NCI-H748 (cell line): ENCODE data around the gene PANK4.

Source experiments
- DNase-seq: peaks from one replicate; lab custom pipeline; 2025; ENCODE audit not compliant: unreplicated experiment; lab: John Stamatoyannopoulos, UW

PANK4 gene

DNA sequence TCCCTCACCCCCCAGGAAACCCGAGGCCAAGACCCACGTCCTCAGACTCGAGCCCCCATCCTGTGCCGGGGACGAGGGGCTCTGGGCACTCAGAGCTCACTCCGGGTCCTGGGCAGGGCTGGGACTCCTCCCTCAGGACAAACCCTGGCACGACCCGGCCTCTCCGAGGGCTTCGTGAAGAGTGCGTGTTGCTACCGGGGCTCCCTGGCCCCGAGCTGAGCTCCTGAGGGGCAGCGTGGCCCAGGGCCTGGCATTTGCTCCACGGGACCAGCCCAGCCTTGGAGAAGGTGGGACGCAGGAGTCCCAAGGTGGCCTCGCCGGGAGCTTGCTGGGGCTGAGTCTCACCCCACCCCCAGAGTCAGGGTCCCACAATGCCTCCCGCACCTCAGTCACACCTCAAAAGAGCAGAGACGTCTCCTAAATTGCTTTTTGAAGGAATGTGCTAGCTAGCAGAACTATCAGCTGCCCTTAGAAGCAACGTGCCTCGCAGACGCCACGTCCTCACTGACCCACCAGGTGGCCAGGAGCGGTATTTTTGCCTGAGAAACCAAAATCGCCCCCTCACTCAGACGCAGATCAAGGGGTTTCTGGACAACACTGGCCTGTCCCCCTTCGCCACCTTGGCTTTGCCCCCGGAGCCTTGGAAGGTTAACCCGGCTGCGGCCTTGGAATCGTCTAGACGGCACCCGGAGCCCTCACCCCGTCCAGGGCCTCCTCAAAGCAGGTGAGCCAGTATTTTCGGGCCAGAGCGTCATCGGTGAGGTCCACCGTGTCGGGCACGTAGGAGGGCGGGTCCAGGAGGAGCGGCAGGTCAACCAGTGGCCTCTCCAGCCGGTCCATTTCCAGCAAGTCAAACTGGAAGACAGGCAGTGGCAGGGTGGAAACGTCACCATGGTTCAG is 11.3 kb downstream of the PANK4 start:
- no peak for DNase-seq

- no peak for DNase-seq
These were observed 12.3 kb downstream of the PANK4 start for GRCh38 chr1:2513939-2514652.

- no peak for DNase-seq
These were observed 13.5 kb downstream of the PANK4 start for GRCh38 chr1:2512862-2513421.

DNA sequence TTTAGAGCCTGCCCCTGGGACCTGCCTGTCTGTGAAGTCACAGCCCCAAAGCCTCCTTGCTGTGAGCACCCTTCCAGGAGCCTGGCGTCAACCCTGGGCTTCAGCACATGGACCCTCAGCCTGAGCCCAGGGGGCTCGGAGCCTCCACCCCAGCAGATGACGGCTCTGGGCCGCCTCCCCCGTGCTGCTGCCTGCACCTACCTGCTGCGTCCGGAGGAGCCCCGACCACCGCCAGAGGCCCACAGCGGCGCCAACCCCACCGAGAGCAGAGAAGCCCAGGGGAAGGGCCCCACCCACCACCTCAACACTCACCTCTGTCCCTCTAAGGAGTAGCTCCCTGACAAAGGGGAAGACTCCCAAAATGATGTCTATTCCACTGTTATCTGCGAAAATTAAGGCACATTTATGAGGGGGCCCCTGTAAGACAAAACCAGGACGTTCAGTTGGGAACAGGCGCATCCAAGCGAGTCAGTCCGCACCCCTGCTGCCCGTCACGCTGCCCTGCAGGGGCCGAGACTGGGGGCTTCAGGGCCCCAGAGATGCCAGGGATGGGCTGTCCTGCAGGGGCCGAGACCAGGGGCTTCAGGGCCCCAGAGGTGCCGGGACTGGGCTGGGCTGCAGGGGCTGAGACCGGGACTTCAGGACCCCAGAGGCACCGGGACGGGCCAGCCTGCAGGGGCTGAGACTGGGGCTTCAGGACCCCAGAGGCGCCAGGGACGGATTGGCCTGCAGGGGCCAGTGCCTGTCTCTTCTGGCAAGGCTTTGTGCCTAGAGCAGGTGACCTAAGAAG is 15.8 kb downstream of the PANK4 start:
- DNase-seq, result no peak

DNA sequence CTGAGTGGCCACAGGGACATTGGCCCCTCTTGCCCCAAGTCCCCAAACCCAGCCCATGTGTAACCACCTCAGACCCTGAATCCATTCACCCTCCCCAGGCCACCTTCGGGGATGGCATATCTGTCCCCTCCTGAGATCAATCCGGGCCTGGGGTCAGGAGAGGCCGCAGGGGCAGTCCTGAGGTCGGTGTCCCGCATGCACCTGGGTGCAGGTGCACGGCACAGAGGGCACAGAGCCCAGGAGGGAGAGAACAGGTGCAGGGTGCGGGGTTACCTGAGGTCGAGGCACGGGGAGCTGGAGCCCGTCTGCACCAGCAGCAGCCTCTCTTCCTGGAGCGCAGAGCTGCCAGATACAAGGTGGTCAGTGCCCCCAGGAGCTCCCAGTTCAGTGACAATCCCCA is 16.8 kb downstream of the PANK4 start:
- no peak for DNase-seq

GRCh38 chr1:2508751-2509150 is 17.6 kb downstream of the PANK4 start:
- DNase-seq, result no peak

DNA sequence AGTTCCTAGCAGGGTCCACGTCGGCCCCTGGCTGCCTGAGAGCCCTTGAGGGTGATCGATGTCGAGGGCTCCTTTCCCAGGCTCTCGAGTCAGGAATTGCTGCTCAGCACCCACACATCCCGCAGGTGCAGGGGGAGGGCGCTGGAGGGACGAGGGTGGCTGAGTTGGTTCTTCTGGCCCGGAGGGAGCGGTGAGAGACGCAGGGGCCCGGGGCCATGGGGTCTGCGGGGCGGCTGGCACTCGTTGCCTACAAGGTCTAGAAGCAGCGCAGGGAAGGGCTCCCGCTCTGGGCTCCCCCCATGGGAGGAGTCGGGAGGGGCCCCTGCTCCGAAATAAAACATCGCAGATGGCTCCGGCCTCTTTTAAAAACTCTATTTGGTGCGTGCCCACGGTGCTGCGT is 18.2 kb downstream of the PANK4 start:
- no peak for DNase-seq

GRCh38 chr1:2507744-2508155 is 18.6 kb downstream of the PANK4 start:
- DNase-seq, result no peak

DNA sequence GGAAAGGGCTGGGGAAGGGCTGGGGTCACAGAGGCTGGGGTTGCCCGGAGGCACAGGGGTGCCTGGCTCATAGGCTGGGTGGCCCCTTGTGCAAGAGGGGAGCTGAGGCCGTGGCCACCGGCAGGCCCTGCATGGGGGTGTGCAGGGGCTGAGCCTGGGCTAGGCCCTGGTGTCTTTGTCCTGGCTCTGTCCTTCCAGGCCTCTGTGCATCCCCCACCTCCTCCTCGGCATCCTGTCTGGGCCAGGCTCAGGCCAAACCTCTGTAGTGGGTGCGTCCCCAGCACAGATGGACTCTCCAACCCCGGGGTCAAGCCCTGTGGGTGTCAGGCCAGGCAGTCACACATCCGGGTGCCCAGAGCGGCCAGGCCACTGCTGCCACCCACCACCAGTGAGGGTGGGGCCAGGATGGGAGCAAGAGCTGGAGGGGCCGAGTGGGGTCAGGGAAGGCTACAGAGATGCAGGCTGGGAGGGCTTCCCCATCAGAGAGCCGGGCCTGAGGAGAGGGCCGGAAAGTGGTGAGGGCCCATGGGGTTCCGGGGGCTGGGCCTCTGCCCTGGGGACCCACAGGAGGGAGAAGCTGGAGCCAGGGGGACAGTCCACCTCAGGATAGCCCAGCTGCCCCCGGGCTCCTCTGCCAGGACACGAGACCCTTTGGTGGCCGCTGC is 19.4 kb downstream of the PANK4 start:
- no peak for DNase-seq

GRCh38 chr1:2506007-2506860 is 20.2 kb downstream of the PANK4 start:
- DNase-seq, result no peak

- DNase-seq, result no peak
These were observed 20.9 kb downstream of the PANK4 start for GRCh38 chr1:2505461-2505994.

DNA sequence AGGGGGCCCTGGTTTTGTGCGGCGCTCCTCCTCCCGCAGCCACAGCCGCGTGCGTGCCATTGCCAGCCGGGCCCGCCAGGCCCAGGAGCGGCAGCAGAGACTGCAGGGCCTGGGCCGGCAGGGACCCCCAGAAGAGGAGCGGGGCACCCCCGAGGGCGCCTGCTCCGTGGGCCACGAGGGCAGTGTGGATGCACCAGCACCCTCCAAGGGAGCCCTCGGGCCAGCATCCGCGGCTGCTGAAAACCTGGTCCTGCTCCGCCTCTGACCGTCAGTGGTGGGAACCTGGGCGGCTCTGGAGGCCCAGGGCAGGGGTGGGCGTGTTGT is 21.5 kb downstream of the PANK4 start:
- DNase-seq, result no peak

GRCh38 chr1:2504225-2504948 is 22.0 kb downstream of the PANK4 start:
- DNase-seq, result no peak

GRCh38 chr1:2503554-2504224 is 22.7 kb downstream of the PANK4 start:
- no peak for DNase-seq

DNA sequence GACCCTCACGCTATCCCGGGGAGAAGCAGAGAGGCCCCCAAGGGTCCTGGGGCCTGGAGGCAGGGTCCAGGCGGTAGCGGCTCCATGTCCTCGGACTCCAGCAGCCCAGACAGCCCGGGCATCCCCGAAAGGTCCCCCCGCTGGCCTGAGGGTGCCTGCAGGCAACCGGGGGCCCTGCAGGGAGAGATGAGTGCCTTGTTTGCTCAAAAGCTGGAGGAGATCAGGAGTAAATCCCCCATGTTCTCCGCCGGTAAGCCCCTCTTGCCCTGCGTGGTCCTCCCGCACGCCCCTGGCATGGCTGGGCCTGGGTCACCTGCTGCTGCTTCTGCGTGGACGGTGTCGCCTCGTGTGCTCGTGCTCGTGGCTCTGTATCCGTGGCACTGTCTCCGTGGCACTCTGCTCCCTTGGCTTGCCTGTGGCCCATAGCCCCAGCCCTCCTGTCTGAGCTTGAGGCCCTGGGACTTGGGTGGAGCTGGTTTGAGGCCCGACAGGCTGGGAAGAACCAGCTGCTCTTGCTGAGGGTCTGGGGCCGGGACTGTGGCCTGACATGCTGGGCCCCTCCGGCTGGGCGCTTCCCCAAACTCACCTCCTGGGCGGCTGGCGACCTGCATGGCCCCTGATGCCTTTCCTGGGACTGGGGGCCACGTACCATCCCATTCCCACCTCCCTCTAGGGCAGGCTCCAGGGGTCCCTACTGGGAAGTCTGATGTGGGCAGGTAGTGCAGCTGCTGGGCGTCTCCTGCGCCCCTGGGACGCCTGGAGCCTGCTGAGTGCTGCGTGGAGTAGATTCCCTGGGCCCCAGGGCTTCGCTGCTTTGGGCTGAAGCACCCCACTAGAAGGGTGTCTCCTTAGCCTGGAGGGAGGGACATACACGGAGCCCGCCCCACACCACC is 23.5 kb downstream of the PANK4 start:
- DNase-seq, result no peak

GRCh38 chr1:2502210-2502609 is 24.2 kb downstream of the PANK4 start:
- no peak for DNase-seq

- DNase-seq, result no peak
These were observed 24.6 kb downstream of the PANK4 start for GRCh38 chr1:2501820-2502119.
